Common myeloid progenitor, CD34-positive (primary cell): Measurements from ENCODE around the gene CD300A.

Source experiments
- CTCF ChIA-PET: fragments of 350-600 bp; sonication (Branson Sonifier 250); formaldehyde crosslinking; loops from one replicate; lab custom pipeline; 2021; ENCODE audit warnings: antibody characterized with exemption; lab: Charles Lee
- POLR2A ChIA-PET: fragments of 350-600 bp; sonication (Branson Sonifier 250); formaldehyde crosslinking; loops from one replicate; lab custom pipeline; 2021; ENCODE audit warnings: antibody characterized with exemption; lab: Charles Lee
- DNase-seq, 3 donors: peaks; one replicate each; pipeline versions ENCODE4 v3.0.0 to v3.0.0-alpha.2; 2013
- H3K27ac ChIP-seq, 2 experiments: 1 replicate in 1 of 2; 2 replicates in 1 of 2; pipeline ENCODE4 v1.7.0; 2013; ENCODE audit warnings: inconsistent platforms in 2 of 2, low read length in 2 of 2, mild to moderate bottlenecking in 2 of 2, low read depth in 1 of 2, moderate library complexity in 1 of 2; ENCODE audit not compliant: severe bottlenecking in 2 of 2, insufficient read depth in 1 of 2, poor library complexity in 1 of 2
- H3K27me3 ChIP-seq, 5 experiments: replicated peaks in 2 of 5; 1 replicate in 3 of 5; 2 replicates in 2 of 5; pipeline versions ENCODE4 v1.6.1 to v1.7.0; 2013; ENCODE audit warnings: low read length in 4 of 5, mild to moderate bottlenecking in 2 of 5, moderate library complexity in 2 of 5, inconsistent platforms in 1 of 5; ENCODE audit not compliant: insufficient read depth in 5 of 5, control insufficient read depth in 4 of 5
- H3K36me3 ChIP-seq, 4 experiments: 1 replicate in 2 of 4; 2 replicates in 2 of 4; pipeline versions ENCODE4 v1.6.1 to v1.7.0; 2013; ENCODE audit warnings: low read length in 3 of 4, control low read depth in 1 of 4, mild to moderate bottlenecking in 1 of 4; ENCODE audit not compliant: control insufficient read depth in 4 of 4, insufficient read depth in 4 of 4
- H3K4me1 ChIP-seq, 4 experiments: 1 replicate in 3 of 4; 2 replicates in 1 of 4; pipeline versions ENCODE4 v1.6.1 to v1.7.1; 2013; ENCODE audit warnings: low read length in 3 of 4, mild to moderate bottlenecking in 3 of 4, control low read depth in 1 of 4, inconsistent platforms in 1 of 4, moderate library complexity in 1 of 4; ENCODE audit not compliant: control insufficient read depth in 4 of 4, insufficient read depth in 4 of 4; ENCODE audit errors: control extremely low read depth in 1 of 4
- H3K4me3 ChIP-seq, 7 experiments: 1 replicate in 4 of 7; 2 replicates in 3 of 7; pipeline versions ENCODE4 v1.5.1 to v1.7.0; 2013; ENCODE audit warnings: mild to moderate bottlenecking in 7 of 7, low read length in 6 of 7, moderate library complexity in 6 of 7, inconsistent platforms in 2 of 7, low read depth in 2 of 7, control low read depth in 1 of 7; ENCODE audit not compliant: insufficient read depth in 4 of 7, control insufficient read depth in 1 of 7; ENCODE audit errors: extremely low read depth in 1 of 7
- H3K9me3 ChIP-seq, 5 experiments: 1 replicate in 4 of 5; 2 replicates in 1 of 5; pipeline versions ENCODE4 v1.6.1 to v1.7.1; 2013; ENCODE audit warnings: low read length in 4 of 5, mild to moderate bottlenecking in 2 of 5, inconsistent platforms in 1 of 5, low read depth in 1 of 5, moderate library complexity in 1 of 5; ENCODE audit not compliant: control insufficient read depth in 4 of 5, insufficient read depth in 2 of 5; ENCODE audit errors: control extremely low read depth in 1 of 5
- WGBS: methylation state at CpG from one replicate; pipeline ENCODE4 v1.1.5; 2013; ENCODE audit not compliant: insufficient coverage; 5-methylcytosine and 5-hydroxymethylcytosine counted together

Gene CD300A

DNA sequence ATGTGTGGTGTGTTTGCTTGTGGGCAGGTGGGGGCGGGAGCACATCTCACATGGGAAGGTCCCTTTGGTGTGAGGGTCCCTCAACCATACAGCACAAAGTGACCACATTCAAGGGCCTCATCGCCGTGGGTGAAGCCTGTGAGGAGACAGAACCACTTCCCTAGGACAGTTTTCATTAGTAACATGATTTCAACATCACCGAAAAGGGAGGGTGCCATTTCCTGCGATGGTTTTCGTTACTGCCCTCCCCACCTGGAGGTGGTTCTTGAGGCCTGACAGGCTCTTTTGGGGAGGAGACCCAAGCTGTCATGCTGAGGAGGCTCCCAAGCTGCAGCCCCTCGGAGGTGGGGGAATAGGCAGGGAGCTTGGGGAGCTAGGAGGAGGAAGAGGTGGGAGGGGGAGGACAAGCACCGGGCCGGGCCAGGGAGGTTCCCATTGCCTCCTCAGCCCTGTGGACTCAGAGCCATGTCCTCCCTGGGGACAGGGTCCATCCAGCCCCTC is 55.3 kb downstream of the CD300A start:
- POLR2A ChIA-PET, result no interaction called here
- CTCF ChIA-PET, result interaction anchor here (0.9 to 2.9 kb wide), 5 partner anchors 9 to 67 kb away, joined by 3 to 13 read pairs (median 3); no protein-coding TSS in a partner anchor
- no peaks in the 10 kb centered on the region for H3K27me3 ChIP-seq
- H3K27ac ChIP-seq, result no peak overlapping the region
- WGBS, result 4% methylated on average over 5 of the region's 9 CpGs
- peaks cover 0 to 43% (median 40%) of the 10 kb centered on the region in 4 experiments for H3K4me1 ChIP-seq
- H3K4me3 ChIP-seq, result peak overlapping the region in 1 of 7 experiments; percentile 4
- H3K9me3 ChIP-seq, result peaks cover 0 to 18% (median 3%) of the 10 kb centered on the region in 5 experiments
- DNase-seq, result peak; percentile 50 to 78 (median 76)
- no peaks in the 10 kb centered on the region for H3K36me3 ChIP-seq

GRCh38 chr17:74522381-74523105 is 56.1 kb downstream of the CD300A start:
- Histone ChIP-seq H3K36me3 (no peaks in the 10 kb centered on the region), H3K4me1 (peaks cover 0 to 43% (median 39%) of the 10 kb centered on the region in 4 experiments), H3K9me3 (peaks cover 0 to 18% (median 3%) of the 10 kb centered on the region in 5 experiments), H3K27ac (no peak overlapping the region), H3K27me3 (no peaks in the 10 kb centered on the region), H3K4me3 (no peak overlapping the region)
- ChIA-PET CTCF (interaction anchor here (0.9 to 2.9 kb wide), 5 partner anchors 8 to 65 kb away, joined by 3 to 13 read pairs (median 3); no protein-coding TSS in a partner anchor), POLR2A (no interaction called here)
- 97% methylated on average over 9 of the region's 10 CpGs for WGBS
- DNase-seq, result no peak

DNA sequence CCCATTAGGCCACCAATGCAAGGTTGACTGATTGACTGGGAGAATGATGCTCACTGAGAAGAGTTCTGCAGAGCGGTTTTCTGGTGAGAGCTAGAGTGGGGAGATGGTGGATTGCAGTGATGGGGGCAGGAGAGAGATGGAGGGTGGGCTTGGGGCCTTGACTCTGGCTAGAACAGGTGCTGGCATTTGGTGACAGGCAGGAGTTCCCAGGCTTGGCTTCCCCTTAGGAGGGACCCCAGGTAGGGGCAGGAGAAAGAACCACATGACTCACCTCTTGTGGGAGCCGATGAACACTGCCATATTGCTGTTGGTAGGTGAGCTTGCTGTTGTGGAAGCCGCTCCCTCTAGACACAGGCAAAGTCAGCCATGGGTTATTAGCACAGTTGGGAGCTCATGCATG is 56.9 kb downstream of the CD300A start:
- ChIA-PET CTCF (interaction anchor here (0.9 to 1.7 kb wide), 3 partner anchors 9 to 66 kb away, joined by 3 to 4 read pairs (median 3); no protein-coding TSS in a partner anchor), POLR2A (no interaction called here)
- Histone ChIP-seq H3K27me3 (no peaks in the 10 kb centered on the region), H3K4me1 (peaks cover 0 to 43% (median 40%) of the 10 kb centered on the region in 4 experiments), H3K27ac (no peak overlapping the region), H3K36me3 (no peaks in the 10 kb centered on the region), H3K9me3 (peaks cover 0 to 16% (median 3%) of the 10 kb centered on the region in 5 experiments), H3K4me3 (no peak overlapping the region)
- 100% methylated on average over 3 of the region's 3 CpGs for WGBS
- DNase-seq, result no peak

- CTCF ChIA-PET, result interaction anchor here (1.2 to 2.5 kb wide), 3 partner anchors 68 to 156 kb away, joined by 3 to 14 read pairs (median 3); no protein-coding TSS in a partner anchor
- Histone ChIP-seq H3K4me3 (no peak overlapping the region), H3K27me3 (no peaks in the 10 kb centered on the region), H3K27ac (no peak overlapping the region), H3K4me1 (peaks cover 0 to 38% (median 34%) of the 10 kb centered on the region in 4 experiments), H3K9me3 (peaks cover 0 to 13% (median 3%) of the 10 kb centered on the region in 5 experiments), H3K36me3 (no peaks in the 10 kb centered on the region)
- WGBS, result 89% methylated on average over 6 of the region's 11 CpGs
- POLR2A ChIA-PET, result no interaction called here
- no peak for DNase-seq
These were observed 58.4 kb downstream of the CD300A start for GRCh38 chr17:74524653-74525464.

DNA sequence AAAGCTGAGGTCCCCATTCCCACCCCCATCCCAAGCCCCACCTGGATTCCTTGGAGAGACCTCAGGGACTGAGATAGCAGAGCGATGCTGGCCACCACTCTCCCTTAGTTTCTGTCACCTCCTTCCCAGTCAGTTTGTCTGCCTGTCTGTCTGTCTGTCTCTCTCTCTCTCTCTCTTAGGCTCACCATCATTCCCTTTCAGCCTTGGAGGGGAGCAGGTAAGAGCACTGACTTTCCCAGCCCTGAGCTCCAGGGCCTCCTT is 59.0 kb downstream of the CD300A start:
- no peak for DNase-seq
- POLR2A ChIA-PET, result interaction anchor here (0.6 kb wide), 1 partner anchor 84 kb away, joined by 7 read pairs; no protein-coding TSS in a partner anchor

DNA sequence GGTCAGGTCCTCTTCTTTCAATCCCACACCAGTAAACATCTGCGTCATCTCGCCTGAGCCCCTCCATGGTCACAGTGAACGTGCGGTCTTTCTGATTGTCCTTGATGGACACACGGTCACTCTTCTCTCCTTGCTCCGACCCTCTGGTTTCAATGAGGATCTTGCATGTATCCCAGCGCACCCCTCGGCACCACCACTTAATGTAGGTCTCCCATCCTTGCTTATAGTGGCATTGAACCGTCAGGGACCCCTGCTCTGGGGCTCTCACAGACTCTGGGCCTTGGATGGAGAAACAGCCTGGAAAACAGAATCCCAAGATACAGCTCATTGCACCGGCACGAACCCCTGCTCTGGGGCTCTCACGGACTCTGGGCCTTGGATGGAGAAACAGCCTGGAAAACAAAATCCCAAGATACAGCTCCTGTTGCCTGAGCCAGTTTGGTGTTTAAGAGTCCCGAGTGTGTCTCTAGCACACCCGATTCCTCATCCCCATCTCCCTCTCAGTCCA is 59.4 kb downstream of the CD300A start:
- 96% methylated on average over 14 of the region's 14 CpGs for WGBS
- Histone ChIP-seq H3K36me3 (no peaks in the 10 kb centered on the region), H3K9me3 (peaks cover 0 to 13% (median 3%) of the 10 kb centered on the region in 5 experiments), H3K4me1 (peaks cover 0 to 31% (median 26%) of the 10 kb centered on the region in 4 experiments), H3K4me3 (no peak overlapping the region), H3K27me3 (no peaks in the 10 kb centered on the region), H3K27ac (no peak overlapping the region)
- ChIA-PET CTCF (interaction anchor here (1.0 to 2.5 kb wide), 6 partner anchors 15 to 163 kb away, joined by 3 to 14 read pairs (median 4); no protein-coding TSS in a partner anchor), POLR2A (interaction anchor here (0.6 kb wide), 1 partner anchor 84 kb away, joined by 7 read pairs; no protein-coding TSS in a partner anchor)
- no peak for DNase-seq

More for the DNA sequence above, 59.0 kb downstream of the CD300A start:
- 100% methylated on average over 1 of the region's 1 CpG for WGBS
- H3K4me1 ChIP-seq, result peaks cover 0 to 33% (median 30%) of the 10 kb centered on the region in 4 experiments
- peaks cover 0 to 13% (median 3%) of the 10 kb centered on the region in 5 experiments for H3K9me3 ChIP-seq
- H3K27ac ChIP-seq, result no peak overlapping the region
- no peaks in the 10 kb centered on the region for H3K27me3 ChIP-seq
- CTCF ChIA-PET, result interaction anchor here (1.2 to 2.5 kb wide), 2 partner anchors 146 to 157 kb away, joined by 3 to 14 read pairs; no protein-coding TSS in a partner anchor
- H3K36me3 ChIP-seq, result no peaks in the 10 kb centered on the region
- no peak overlapping the region for H3K4me3 ChIP-seq
